ENCODE results near the gene IGDCC3.

GRCh38 chr15:65384895-65385869 is 7.4 kb upstream of the IGDCC3 start:
- TF ChIP-seq POLR2AphosphoS5 (IDR thresholded peaks at IDR 0.05), result peak in 1 of 3 donors; percentile 25
- no peak for TF ChIP-seq POLR2A (IDR thresholded peaks at IDR 0.05)
